Measurements from ENCODE around the gene WDR55. TPM values are rescaled to one million over a fixed set of nuclear protein-coding genes. Genes with fewer than 3 reads are reported as not detected.
"Not testable (repeated sequence)": the region's sequence is repeated elsewhere in the genome, so short reads cannot be mapped to it uniquely, and the experiment has no call there.

WDR55 gene
- total RNA-seq, 4 donors from 2014 or later = 10.9 to 18.7 (median 15.1) TPM

DNA sequence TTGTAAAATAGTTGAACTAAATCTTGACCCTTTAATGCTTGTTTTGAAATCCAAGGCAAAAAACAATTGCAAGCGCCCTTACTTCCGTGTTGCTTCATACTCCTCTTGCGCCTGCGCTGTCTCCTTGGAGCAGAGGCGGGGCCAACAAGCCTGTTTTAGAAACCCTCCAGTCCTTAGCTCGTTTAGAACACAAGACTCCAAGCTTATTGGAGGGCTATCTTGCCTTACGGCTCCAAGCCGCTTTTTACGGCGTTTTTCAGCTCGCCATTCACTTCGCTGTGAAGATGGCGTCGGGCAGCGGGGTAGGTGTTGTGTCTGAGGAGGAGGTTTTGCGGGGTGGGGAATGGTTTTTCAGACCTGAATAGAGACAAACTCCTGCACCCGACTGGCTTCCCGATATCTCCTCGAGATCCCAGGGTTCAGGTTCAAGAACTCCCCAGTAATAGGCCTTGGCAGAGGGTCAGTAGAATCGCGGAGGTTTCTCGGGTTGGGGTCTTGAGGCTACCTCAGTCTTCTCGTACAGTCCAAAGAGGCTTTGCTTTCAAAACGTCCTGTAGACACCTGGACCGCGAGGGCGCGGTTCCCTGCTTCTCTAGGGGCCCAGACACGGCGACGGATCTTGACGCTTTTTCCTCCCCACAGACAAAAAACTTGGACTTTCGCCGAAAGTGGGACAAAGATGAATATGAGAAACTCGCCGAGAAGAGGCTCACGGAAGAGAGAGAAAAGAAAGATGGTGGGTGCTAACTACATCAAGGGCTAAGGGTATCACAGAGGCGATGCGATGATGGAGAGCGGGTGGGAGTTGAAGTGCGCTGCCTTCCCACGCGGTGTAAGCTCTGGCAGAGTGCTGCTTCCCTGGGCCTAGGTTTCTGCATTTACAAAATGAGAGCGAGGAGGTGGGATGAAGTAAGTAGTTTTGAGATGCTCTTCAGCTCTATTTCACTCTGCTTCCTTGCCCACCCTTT lies 35.8 kb downstream of the WDR55 start, which contains the start of gene ZMAT2:
TSS of gene ZMAT2 (plus strand) at position 271 of the 968 bp plus-strand sequence. CDS start at position 285, 14 bp downstream.
- in situ Hi-C loops (cut with MboI; ENCODE audit: low sequenced_read_pairs in 4 of 4) (loop anchor here in 1 of 4 donors (25.0 kb wide), 1 partner anchor 862 kb away; no protein-coding TSS in a partner anchor), intact Hi-C loops (cut with DNase I; ENCODE audit: low total_unique reads) (loop anchor here (1.0 to 5.0 kb wide), 2 partner anchors 11 to 153 kb away; partner anchors contain the start of gene EIF4EBP3)
- Histone ChIP-seq H3K36me3 (peaks cover 12 to 81% of the 10 kb centered on the region in 2 donors), H3K27me3 (no peaks in the 10 kb centered on the region), H3K9me3 (no peaks in the 10 kb centered on the region), H3K27ac (peak within 1 kb of the TSS; percentile 79 to 89 (median 82)), H3K4me3 (peak within 1 kb of the TSS; percentile 66 to 98 (median 80)), H3K4me1 (peaks cover 15 to 16% of the 10 kb centered on the region in 2 donors)
- DNase-seq (peak; percentile 92 to 96), ATAC-seq (peak; percentile 100)
- peak; percentile 84 to 87 for TF ChIP-seq POLR2A (IDR thresholded peaks at IDR 0.05)
- TF ChIP-seq, protein P1, sequence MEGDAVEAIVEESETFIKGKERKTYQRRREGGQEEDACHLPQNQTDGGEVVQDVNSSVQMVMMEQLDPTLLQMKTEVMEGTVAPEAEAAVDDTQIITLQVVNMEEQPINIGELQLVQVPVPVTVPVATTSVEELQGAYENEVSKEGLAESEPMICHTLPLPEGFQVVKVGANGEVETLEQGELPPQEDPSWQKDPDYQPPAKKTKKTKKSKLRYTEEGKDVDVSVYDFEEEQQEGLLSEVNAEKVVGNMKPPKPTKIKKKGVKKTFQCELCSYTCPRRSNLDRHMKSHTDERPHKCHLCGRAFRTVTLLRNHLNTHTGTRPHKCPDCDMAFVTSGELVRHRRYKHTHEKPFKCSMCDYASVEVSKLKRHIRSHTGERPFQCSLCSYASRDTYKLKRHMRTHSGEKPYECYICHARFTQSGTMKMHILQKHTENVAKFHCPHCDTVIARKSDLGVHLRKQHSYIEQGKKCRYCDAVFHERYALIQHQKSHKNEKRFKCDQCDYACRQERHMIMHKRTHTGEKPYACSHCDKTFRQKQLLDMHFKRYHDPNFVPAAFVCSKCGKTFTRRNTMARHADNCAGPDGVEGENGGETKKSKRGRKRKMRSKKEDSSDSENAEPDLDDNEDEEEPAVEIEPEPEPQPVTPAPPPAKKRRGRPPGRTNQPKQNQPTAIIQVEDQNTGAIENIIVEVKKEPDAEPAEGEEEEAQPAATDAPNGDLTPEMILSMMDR (IDR thresholded peaks at IDR 0.05 in 4 of 5, conservative IDR thresholded peaks at IDR 0.05 in 1 of 5) = no peak

- Histone ChIP-seq H3K9me3 (no peaks in the 10 kb centered on the region), H3K4me3 (no peak overlapping the region), H3K27me3 (no peaks in the 10 kb centered on the region), H3K27ac (peak overlapping the region; percentile 65 to 81 (median 69)), H3K4me1 (peaks cover 0 to 13% of the 10 kb centered on the region in 2 donors), H3K36me3 (peaks cover 6 to 34% of the 10 kb centered on the region in 2 donors)
- in situ Hi-C loops (cut with MboI; ENCODE audit: low sequenced_read_pairs in 4 of 4) (loop anchor here in 1 of 4 donors (25.0 kb wide), 1 partner anchor 854 kb away; no protein-coding TSS in a partner anchor), intact Hi-C loops (cut with DNase I; ENCODE audit: low total_unique reads) (loop anchor here (2.0 kb wide), 1 partner anchor 69 kb away; the partner anchor contains the start of gene TMCO6)
- ATAC-seq = no peak
- DNase-seq = no peak
- no peak for TF ChIP-seq POLR2A (IDR thresholded peaks at IDR 0.05)
- TF ChIP-seq, protein P1 (IDR thresholded peaks at IDR 0.05 in 4 of 5, conservative IDR thresholded peaks at IDR 0.05 in 1 of 5) = no peak
Observed at GRCh38 chr5:140707812-140708211, 43.1 kb downstream of the WDR55 start.

- peaks cover 0 to 13% of the 10 kb centered on the region in 2 donors for H3K4me1 ChIP-seq
- DNase-seq; H3K9me3 ChIP-seq; H3K4me3 ChIP-seq; ATAC-seq; H3K27me3 ChIP-seq; intact Hi-C loops (cut with DNase I; ENCODE audit: low total_unique reads); H3K27ac ChIP-seq: not testable (repeated sequence)
- in situ Hi-C loops (cut with MboI; ENCODE audit: low sequenced_read_pairs in 4 of 4) = loop anchor here in 1 of 4 donors (25.0 kb wide), 1 partner anchor 854 kb away; no protein-coding TSS in a partner anchor
- peaks cover 6 to 24% of the 10 kb centered on the region in 2 donors for H3K36me3 ChIP-seq
Observed at GRCh38 chr5:140708787-140709186, 44.1 kb downstream of the WDR55 start.

GRCh38 chr5:140710899-140711552 lies 46.3 kb downstream of the WDR55 start:
- ATAC-seq = peak; percentile 92 to 95
- intact Hi-C loops (cut with DNase I; ENCODE audit: low total_unique reads) (loop anchor here (1.0 to 5.0 kb wide), 4 partner anchors 11 to 309 kb away; partner anchors contain the start of genes ANKHD1, WDR55 and ZMAT2), in situ Hi-C loops (cut with MboI; ENCODE audit: low sequenced_read_pairs in 4 of 4) (loop anchor here in 1 of 4 donors (25.0 kb wide), 1 partner anchor 851 kb away; no protein-coding TSS in a partner anchor)
- Histone ChIP-seq H3K27ac (peak overlapping the region; percentile 82 to 91 (median 86)), H3K36me3 (peaks cover 0 to 2% of the 10 kb centered on the region in 2 donors), H3K27me3 (no peaks in the 10 kb centered on the region), H3K9me3 (no peaks in the 10 kb centered on the region), H3K4me1 (peaks cover 0 to 13% of the 10 kb centered on the region in 2 donors), H3K4me3 (peak overlapping the region; percentile 57 to 66 (median 62))
- TF ChIP-seq, protein P1 (IDR thresholded peaks at IDR 0.05 in 4 of 5, conservative IDR thresholded peaks at IDR 0.05 in 1 of 5) = no peak
- TF ChIP-seq POLR2A (IDR thresholded peaks at IDR 0.05) = peak; percentile 56 to 63
- peak; percentile 79 to 88 for DNase-seq

Data from gastrocnemius medialis (tissue), 4 donors.